CD4-positive, alpha-beta T cell treated with Interleukin-17A for 1 hour (primary cell): Measurements from ENCODE around the gene PRKCD.

Experiments used
- DNase-seq: peaks from one replicate; pipeline ENCODE4 v3.0.0-alpha.2; 2020

The PRKCD gene

DNA sequence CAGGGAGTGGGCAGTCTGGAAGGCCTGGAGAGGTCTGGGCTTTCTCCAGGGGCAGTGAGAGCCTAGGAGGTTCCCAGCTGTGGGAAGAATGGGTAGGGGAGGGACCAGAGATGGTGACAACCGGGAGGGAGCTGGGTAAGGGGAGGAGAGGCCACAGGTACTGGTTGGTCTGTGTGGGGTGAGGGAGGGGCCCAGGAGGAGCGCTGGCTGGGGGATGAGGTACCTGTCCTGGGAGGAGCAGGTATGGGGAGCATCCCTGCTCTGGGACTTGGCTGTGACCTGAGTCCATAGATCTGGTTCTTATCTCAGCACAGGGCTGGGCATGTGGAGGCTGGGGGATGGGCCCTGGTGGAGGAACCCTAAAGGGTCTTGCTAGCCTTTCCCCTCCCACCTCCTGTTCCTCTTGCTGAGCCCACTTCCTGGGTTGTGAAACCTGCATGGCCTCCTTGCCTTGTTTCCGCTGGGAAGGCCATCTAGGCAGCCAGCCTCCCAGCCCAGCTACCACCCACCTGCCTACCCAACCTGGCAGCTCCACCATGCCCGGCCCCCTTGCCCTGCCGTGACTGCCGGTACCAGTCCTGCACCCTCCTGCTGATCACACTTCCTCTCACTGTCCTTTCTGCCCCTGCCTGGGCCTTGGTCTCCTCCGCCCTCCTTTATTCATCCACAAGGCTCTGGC lies 11.0 kb downstream of the PRKCD start:
- DNase-seq = no peak

DNA sequence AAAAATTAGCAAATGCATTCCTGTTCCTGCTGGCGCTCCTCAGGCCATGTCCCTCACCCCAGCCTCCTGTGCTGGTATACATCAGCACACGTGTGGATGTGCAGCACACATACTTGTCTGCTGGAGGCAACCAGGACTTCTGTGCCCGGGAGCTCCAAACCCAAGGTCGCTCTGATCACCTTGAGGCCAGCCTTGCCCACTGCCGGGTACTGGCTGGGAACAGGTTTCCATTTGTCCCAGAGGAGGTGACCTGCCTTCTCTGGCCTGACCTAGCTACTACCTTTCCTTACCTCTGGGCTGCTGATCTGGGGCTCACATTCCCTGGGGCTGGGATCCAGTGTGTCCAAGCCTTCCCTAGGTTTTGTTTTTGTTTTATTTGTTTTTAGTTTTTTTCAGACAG lies 12.1 kb downstream of the PRKCD start:
- DNase-seq = no peak

DNA sequence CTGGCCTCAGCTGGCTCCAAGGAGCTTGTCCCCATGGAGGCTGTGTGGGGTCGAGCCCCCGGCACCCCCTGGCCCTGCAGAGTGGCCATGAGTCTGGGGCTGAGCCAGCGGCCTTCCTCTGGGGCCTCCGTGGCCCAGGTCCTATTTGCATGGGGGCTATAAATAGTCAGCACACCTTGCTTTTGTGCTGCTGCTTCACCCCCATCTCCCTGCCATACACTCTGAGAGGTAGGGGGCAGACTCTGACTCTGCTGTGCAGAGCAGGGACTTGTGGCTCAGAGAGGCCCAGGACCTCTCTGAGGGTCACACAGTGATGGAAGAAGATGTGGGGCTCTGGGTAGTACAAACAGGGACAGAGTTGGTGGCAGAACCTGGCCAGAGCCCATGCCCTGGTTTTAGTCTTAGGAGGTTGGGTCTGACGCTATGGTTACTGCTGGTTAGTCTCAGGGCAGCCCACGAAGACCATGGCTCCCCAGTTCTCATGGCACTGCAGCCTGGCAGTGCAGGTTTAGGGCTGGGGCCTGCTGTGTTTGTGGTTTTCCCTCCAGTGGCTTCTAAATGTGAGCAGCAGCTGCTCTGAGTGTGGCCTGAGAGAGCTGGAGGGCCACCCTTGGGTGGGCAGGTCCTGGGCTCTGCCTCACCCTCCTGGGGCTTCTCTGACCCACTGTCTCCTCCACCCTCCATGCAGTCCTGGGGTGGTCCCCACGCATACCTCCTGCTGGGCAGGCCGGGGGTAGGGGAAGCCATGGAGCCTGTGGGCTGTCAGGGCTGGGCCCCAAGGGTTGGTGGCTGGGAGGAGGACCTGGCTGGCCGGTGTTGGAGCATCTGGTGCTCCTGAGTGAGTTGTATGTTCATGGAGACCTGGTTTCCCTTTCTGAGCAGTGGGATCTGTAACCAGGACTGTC lies 13.6 kb downstream of the PRKCD start:
- no peak for DNase-seq

DNA sequence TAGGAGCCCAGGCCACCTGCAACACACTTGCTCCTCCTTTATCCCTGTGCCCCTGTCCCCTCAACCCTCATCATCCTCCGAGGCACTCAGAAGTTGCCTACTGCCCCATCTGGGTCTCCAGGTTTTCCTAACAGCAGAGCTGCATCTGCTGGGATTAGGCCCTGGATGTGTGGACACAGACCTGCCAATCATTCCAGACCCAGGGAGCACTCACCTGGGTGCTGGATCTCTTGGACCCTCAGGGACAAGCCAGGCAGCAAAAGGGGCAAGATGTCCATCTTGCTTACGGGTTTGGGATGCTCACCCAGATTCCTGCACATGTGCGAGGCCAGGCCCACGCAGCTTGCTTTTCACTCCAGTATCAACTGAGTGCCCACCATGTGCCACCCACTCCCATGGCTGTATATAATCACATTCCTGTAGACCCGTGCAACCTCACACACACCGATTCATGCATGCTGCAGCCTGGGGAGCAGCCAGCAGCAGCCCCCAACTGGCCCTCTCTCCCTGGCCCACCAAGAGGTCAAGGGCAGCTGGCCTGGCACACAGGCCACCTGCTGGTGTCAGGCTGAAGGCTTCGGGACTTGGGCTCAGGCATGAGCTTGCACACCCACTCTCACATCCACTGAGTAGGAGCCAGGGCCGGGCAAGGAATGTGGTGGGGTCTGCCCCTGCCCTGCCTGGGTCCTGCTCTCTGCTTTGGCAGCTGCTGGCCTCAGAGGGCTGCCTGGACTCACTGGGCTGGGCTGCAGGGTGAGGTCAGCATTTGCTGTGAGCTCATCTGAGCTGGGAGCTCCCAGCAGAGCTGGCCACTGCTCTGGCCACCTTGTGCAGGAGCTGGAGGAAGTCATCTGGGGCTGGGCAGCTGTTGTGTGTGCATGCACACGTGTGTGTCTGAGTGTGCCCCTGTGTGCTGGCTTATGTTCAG lies 14.9 kb downstream of the PRKCD start:
- no peak for DNase-seq

DNA sequence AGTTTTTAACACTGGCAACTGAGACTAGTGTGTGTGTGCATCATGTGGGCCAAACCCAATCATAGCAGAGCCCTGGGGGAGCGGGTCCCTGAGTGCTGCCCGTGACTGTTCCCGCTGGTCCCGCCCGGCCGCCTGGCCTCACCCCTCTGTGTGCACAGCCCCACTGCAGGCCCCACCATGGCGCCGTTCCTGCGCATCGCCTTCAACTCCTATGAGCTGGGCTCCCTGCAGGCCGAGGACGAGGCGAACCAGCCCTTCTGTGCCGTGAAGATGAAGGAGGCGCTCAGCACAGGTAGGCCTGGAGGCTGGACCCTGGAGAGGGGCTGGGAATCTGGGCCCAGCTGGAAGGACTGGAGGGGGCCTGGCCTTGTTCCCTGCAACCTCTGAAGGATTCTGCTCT lies 17.2 kb downstream of the PRKCD start:
- DNase-seq = no peak

DNA sequence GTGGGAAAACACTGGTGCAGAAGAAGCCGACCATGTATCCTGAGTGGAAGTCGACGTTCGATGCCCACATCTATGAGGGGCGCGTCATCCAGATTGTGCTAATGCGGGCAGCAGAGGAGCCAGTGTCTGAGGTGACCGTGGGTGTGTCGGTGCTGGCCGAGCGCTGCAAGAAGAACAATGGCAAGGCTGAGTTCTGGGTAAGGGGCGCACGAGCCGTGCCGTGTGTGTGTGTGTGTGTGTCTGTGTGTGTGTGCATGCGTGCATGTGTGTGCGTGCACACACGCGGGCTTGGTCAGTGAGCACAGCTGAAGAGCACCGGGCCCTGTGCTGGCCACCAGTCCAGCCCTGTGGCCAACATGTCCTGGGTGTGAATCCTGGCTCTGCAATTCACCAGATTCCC lies 18.6 kb downstream of the PRKCD start:
- no peak for DNase-seq

DNA sequence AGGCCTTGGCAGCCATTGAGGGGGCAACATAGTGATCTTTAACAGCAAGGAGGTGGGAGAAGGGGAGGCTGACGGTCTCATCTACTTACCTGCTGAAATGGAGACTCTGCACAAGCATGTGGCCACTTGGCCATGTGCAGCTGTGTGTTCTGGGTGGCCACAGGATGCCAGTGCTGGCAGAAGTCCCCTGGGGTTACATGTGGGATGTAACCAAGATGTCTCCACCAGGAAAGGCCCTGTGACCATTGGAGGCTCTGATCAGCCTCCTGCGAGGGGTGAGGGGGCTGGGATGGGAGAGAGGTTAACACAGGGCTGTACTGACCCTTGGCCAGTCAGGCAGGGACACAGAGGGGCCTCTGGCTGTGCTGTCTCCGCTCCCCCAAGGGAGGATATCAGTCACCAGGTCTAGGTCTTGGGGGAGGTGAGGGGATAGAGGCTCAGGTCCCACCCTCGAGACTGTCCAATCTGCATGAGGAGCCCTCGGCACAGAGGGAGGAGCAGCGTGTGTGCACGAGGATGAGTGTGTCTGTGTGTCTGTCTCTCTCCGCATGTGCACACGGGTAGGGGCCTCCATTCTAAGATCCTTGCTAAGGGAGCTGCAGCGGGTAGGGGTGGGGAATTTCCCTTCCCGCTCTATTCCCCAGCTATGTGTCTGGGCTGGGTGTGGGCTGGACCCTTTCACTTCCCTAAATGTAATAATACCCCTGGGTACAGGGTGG lies 19.5 kb downstream of the PRKCD start:
- DNase-seq = peak; percentile 14

DNA sequence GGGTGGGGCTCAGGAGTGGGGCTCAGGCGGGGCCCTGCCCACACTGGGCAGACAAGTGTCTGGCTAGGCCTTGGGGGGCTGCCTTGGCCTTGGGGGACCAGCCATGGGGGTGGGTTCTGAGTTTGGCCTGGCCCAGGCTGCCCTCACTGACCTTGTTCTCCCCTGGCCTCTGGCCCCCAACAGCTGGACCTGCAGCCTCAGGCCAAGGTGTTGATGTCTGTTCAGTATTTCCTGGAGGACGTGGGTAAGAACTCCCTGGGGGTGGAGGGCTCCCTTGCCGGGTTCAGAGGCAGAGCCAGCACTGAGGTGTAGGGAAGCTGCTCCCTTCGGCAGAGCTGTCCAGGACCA lies 20.0 kb downstream of the PRKCD start:
- DNase-seq = no peak

DNA sequence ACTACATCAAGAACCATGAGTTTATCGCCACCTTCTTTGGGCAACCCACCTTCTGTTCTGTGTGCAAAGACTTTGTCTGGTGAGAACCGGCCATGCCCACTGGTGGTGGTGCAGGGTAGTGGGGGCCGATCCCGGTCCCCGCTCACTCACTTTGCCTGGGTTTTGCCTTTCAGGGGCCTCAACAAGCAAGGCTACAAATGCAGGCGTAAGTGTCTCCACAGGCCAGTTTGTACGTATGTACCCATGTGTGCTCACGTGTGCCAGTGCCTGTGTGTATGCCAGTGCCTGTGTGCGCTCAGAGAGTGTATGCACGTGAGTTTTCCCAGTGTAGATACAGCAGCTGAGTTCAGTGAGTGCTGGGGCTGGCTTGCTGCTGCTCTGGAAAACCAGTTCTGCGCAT lies 20.5 kb downstream of the PRKCD start:
- DNase-seq = no peak

DNA sequence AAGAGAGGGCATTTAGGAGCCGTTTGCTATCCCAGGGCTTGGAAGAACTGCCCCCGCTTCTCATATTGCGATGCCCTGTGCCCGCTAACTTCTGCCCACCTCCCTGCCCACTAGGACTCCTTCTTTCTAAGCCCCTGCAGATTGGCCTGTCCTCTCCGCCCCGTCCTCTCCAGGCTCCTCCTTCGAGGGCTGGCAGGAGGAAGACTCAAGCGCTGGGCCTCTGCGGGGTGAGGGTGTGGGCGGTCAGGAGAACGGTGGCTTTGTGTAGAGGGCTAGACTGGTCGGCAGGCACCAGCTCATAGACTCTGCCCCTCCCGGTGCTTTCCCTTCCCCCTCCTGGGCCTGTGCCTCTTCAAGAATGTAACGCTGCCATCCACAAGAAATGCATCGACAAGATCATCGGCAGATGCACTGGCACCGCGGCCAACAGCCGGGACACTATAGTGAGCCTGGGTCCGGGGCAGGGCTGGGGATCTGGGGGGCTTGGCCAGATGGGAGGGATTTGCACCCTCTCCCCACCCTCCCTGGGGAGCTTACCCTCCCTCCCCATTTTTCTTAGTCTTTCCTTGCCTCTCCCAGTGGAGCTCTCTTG lies 21.9 kb downstream of the PRKCD start:
- no peak for DNase-seq

GRCh38 chr3:53183514-53183913 lies 22.5 kb downstream of the PRKCD start:
- no peak for DNase-seq

DNA sequence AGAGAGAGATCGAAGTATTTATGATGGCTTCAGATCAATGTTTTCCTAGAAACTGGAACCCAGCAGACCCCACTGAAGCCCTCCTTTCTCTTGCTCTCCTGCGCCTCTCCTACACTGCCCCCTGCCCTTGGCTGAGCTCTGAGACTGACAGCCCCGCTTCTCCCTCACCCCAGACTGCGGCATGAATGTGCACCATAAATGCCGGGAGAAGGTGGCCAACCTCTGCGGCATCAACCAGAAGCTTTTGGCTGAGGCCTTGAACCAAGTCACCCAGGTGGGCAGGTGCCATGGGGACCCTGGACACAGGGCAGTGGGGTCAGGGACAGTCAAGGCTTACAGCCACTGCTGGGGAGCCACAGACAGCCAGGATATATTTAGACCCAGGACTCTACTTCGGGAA lies 23.7 kb downstream of the PRKCD start:
- no peak for DNase-seq

DNA sequence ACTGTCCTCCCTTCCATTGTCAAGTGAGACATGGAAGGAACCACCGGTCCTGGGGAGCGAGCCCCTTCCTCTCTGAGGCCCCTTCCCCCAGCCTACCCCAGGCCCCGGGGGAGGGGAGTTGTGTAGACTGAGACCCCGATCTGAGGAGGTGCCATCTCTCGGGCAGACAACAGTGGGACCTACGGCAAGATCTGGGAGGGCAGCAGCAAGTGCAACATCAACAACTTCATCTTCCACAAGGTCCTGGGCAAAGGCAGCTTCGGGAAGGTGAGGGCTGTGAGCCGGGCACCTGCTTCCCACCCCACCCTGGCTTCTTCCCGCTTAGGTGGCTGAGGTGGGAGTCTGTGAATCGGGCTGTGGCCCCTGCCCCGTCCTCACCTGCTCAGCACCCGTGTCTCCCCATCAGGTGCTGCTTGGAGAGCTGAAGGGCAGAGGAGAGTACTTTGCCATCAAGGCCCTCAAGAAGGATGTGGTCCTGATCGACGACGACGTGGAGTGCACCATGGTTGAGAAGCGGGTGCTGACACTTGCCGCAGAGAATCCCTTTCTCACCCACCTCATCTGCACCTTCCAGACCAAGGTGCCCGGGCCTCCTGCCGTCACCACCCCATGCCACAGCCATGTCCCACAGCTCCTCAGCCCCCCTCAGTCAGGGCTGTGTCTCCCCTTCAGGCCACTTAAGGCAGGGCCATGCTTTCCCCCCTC lies 24.9 kb downstream of the PRKCD start:
- no peak for DNase-seq

- no peak for DNase-seq
Measured at GRCh38 chr3:53186726-53187125, 25.7 kb downstream of the PRKCD start.

- no peak for DNase-seq
Measured at GRCh38 chr3:53187430-53187829, 26.4 kb downstream of the PRKCD start.

DNA sequence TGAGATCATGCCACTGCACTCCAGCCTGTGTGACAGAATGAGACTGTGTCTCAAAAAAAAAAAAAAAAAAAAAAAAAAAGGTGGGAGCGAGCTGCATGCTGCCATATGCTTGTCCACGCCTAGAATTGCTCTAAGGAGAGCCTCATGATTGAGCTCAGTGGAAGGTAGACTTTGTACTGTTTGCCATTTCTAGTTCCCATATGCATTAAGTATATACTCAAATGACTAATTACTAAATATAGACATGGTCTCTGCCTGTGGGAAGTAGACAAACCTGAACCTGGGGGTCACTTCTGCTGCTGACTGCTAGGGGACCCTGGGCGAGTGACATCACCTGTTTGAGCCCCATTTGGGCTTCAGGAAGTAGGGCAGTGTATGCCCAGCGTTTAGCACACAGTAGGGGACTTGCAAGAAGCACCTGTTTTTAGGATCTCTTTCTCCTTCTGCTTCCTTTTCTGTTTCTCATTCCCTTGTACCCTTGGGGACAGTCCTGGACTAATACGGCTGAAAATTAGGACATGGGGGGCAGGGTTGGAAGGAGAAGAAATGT lies 27.2 kb downstream of the PRKCD start:
- DNase-seq = no peak

GRCh38 chr3:53188720-53189119 lies 27.7 kb downstream of the PRKCD start:
- no peak for DNase-seq

- DNase-seq = no peak
Measured at GRCh38 chr3:53189276-53189675, 28.3 kb downstream of the PRKCD start.

DNA sequence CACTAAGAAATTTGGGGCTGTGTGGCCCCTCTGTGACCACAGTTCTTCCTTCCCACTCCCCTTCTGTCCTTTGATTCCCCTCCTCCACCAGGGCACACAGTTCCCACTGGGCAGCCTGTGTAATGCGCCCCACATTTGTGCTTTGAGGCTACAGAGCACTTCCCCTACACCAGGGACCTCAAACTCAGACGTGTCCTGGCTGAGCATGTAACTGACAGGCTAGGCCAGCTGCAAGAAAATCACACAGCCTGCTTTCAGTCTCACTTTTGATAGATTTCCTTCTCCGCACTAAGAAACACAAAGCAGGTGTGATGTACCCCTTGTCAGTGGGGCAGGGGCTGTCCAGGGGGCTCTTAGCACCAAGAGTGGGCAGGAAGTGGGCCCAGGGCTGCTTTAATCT lies 29.6 kb downstream of the PRKCD start:
- DNase-seq = no peak

- no peak for DNase-seq
Measured at GRCh38 chr3:53191836-53192480, 30.9 kb downstream of the PRKCD start.

- DNase-seq = no peak
Measured at GRCh38 chr3:53192608-53193007, 31.6 kb downstream of the PRKCD start.
